ENCODE data around the gene CCT7.

CCT7 gene

GRCh38 chr2:73239776-73240175 lies 5.7 kb downstream of the CCT7 start:
- H3K9me3 ChIP-seq (ENCODE audit: control insufficient read depth, insufficient read depth, low read length): no peaks in the 10 kb centered on the region
- H3F3A ChIP-seq (ENCODE audit: control insufficient read depth, insufficient read depth): no peaks in the 10 kb centered on the region
- H4K20me1 ChIP-seq (ENCODE audit: control insufficient read depth, insufficient read depth, low read depth, low read length): peaks cover 38% of the 10 kb centered on the region
- H3K4me2 ChIP-seq (ENCODE audit: low read length): no peak overlapping the region
- H3K4me3 ChIP-seq (ENCODE audit: low read length): no peak overlapping the region
- H3K79me2 ChIP-seq (ENCODE audit: control insufficient read depth, low read length): peaks cover 96% of the 10 kb centered on the region
- peaks cover 26% of the 10 kb centered on the region for H3K4me1 ChIP-seq (ENCODE audit: control insufficient read depth, low read length)
- no peak overlapping the region for H3K27ac ChIP-seq (ENCODE audit: low read depth, low read length)
- no peaks in the 10 kb centered on the region for H3K9me2 ChIP-seq (replicated peaks; ENCODE audit: control insufficient read depth, low read length)
- H3K27me3 ChIP-seq (ENCODE audit: control insufficient read depth, low read length): no peaks in the 10 kb centered on the region
- peaks cover 95% of the 10 kb centered on the region for H3K36me3 ChIP-seq (ENCODE audit: control insufficient read depth, low read length)
- TF ChIP-seq EZH2phosphoT487 (IDR thresholded peaks at IDR 0.05; ENCODE audit: borderline replicate concordance, low read length): no peak
- TF ChIP-seq, protein P1, sequence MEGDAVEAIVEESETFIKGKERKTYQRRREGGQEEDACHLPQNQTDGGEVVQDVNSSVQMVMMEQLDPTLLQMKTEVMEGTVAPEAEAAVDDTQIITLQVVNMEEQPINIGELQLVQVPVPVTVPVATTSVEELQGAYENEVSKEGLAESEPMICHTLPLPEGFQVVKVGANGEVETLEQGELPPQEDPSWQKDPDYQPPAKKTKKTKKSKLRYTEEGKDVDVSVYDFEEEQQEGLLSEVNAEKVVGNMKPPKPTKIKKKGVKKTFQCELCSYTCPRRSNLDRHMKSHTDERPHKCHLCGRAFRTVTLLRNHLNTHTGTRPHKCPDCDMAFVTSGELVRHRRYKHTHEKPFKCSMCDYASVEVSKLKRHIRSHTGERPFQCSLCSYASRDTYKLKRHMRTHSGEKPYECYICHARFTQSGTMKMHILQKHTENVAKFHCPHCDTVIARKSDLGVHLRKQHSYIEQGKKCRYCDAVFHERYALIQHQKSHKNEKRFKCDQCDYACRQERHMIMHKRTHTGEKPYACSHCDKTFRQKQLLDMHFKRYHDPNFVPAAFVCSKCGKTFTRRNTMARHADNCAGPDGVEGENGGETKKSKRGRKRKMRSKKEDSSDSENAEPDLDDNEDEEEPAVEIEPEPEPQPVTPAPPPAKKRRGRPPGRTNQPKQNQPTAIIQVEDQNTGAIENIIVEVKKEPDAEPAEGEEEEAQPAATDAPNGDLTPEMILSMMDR (IDR thresholded peaks at IDR 0.05; ENCODE audit: low read depth, low read length, poor library complexity, severe bottlenecking): no peak

GRCh38 chr2:73243884-73244570 lies 9.9 kb downstream of the CCT7 start:
- Histone ChIP-seq H3K27ac (ENCODE audit: low read depth, low read length) (no peak overlapping the region), H3K4me2 (ENCODE audit: low read length) (no peak overlapping the region)

GRCh38 chr2:73244580-73244979 lies 10.5 kb downstream of the CCT7 start:
- peaks cover 96% of the 10 kb centered on the region for H3K36me3 ChIP-seq (ENCODE audit: control insufficient read depth, low read length)
- H3K4me3 ChIP-seq (ENCODE audit: low read length): no peak overlapping the region

More at GRCh38 chr2:73243884-73244570, 9.9 kb downstream of the CCT7 start:
- H3K9me3 ChIP-seq (ENCODE audit: control insufficient read depth, insufficient read depth, low read length): no peaks in the 10 kb centered on the region
- H3K36me3 ChIP-seq (ENCODE audit: control insufficient read depth, low read length): peaks cover 96% of the 10 kb centered on the region
- H3K9me2 ChIP-seq (replicated peaks; ENCODE audit: control insufficient read depth, low read length): no peaks in the 10 kb centered on the region
- peaks cover 72% of the 10 kb centered on the region for H3K79me2 ChIP-seq (ENCODE audit: control insufficient read depth, low read length)
- H3F3A ChIP-seq (ENCODE audit: control insufficient read depth, insufficient read depth): 0 out of 2 replicates have a peak, but pooled peaks cover 2% of the 10 kb centered on the region
- no peaks in the 10 kb centered on the region for H3K4me1 ChIP-seq (ENCODE audit: control insufficient read depth, low read length)
- H3K4me3 ChIP-seq (ENCODE audit: low read length): no peak overlapping the region
- no peaks in the 10 kb centered on the region for H3K27me3 ChIP-seq (ENCODE audit: control insufficient read depth, low read length)
- H4K20me1 ChIP-seq (ENCODE audit: control insufficient read depth, insufficient read depth, low read depth, low read length): peaks cover 12% of the 10 kb centered on the region
- TF ChIP-seq EZH2phosphoT487 (IDR thresholded peaks at IDR 0.05; ENCODE audit: borderline replicate concordance, low read length): no peak
- TF ChIP-seq, protein P1 (IDR thresholded peaks at IDR 0.05; ENCODE audit: low read depth, low read length, poor library complexity, severe bottlenecking): no peak

More at GRCh38 chr2:73244580-73244979, 10.5 kb downstream of the CCT7 start:
- no peak for TF ChIP-seq EZH2phosphoT487 (IDR thresholded peaks at IDR 0.05; ENCODE audit: borderline replicate concordance, low read length)
- TF ChIP-seq, protein P1 (IDR thresholded peaks at IDR 0.05; ENCODE audit: low read depth, low read length, poor library complexity, severe bottlenecking): no peak
- H3K9me3 ChIP-seq (ENCODE audit: control insufficient read depth, insufficient read depth, low read length): no peaks in the 10 kb centered on the region
- H3K27me3 ChIP-seq (ENCODE audit: control insufficient read depth, low read length): no peaks in the 10 kb centered on the region
- peaks cover 2% of the 10 kb centered on the region; the same call in 1 of the 2 replicates for H3F3A ChIP-seq (ENCODE audit: control insufficient read depth, insufficient read depth)
- H3K4me1 ChIP-seq (ENCODE audit: control insufficient read depth, low read length): no peaks in the 10 kb centered on the region
- peaks cover 66% of the 10 kb centered on the region for H3K79me2 ChIP-seq (ENCODE audit: control insufficient read depth, low read length)
- H3K4me2 ChIP-seq (ENCODE audit: low read length): no peak overlapping the region
- no peaks in the 10 kb centered on the region for H3K9me2 ChIP-seq (replicated peaks; ENCODE audit: control insufficient read depth, low read length)
- peaks cover 10% of the 10 kb centered on the region for H4K20me1 ChIP-seq (ENCODE audit: control insufficient read depth, insufficient read depth, low read depth, low read length)
- H3K27ac ChIP-seq (ENCODE audit: low read depth, low read length): no peak overlapping the region

All from DOHH2 (cell line).